ENCODE measurements around the gene TBX3.
"Not testable (repeated sequence)": the region's sequence is repeated elsewhere in the genome, so short reads cannot be mapped to it uniquely, and the experiment has no call there.

TBX3 gene

DNA sequence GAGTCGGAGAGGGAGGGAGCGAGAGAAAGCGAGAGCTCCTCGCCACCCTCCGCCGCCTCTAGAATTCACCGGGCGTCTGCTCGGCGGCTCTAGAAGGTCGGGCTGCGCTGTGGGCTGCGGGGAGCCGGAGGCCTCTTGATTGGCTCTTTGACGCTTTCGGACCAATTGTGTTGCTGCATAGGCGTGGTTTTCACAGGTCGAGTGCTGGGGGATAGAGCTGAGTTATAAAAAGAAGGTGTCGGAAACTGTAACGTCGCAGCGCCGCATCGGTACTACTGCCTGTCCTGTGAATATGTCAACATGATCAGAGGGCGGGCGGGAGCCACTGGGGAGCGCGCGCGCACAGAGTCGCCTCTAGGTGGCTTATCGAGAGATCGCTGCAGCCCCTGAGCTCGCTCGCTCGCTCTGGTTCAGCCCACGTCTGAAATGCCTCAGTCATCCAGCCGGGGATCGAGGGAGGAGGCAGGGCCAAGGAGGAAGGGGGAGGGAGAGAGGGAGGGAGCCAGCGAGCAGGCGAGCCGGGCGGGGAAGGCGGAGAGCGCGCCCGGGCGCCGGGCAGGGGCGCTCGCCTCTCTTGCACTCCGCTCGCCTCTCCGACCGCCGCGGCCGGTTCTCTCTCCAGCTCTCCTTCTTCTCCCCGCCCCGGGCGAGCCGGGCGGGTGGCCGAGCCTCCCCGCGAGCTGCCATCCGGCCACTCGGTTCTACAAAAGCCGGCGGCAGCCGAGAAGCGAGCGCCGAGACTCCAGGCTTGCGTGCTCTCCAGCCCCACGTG is at the start of gene TBX3:
Gene TBX3 (minus strand): TSS at position 78 of the 772 bp plus-strand sequence. CDS start 975 bp downstream, outside the sequence.
- FAIRE-seq = peak; percentile 72

DNA sequence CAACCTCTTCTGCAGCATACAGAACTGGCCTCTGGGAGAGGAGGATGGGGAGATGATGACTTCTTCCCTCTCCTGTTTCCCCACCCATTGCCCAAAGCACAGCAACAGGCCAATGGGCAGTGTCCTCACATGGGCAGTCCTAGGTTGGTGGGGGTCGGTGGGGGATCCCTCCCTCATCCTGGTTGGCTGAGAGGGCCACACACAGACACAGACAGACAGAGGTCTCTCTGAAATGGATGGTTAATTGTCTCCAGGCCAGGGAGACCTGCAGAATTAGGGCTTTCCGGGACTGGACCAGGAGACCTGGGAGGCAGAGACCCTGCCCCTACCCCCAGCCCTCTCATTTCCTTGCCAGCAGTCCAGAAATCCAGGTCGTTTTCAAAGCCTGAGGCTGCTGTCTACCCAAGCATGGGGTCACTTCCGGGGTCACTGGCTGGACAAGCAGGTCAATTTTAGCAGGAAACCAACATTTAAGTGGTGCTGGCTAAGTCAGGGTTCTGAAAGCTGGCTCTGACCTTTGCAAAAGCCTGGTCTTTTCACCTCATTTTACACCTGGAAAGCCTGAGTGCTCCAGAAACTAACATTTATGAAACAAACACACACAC is 48.6 kb upstream of the TBX3 start:
- no peak for FAIRE-seq
- DNase-seq (ENCODE audit: low spot score) = no peak

More for the DNA sequence above, at the start of gene TBX3:
- DNase-seq (ENCODE audit: low spot score) = peak; percentile 95

DNA sequence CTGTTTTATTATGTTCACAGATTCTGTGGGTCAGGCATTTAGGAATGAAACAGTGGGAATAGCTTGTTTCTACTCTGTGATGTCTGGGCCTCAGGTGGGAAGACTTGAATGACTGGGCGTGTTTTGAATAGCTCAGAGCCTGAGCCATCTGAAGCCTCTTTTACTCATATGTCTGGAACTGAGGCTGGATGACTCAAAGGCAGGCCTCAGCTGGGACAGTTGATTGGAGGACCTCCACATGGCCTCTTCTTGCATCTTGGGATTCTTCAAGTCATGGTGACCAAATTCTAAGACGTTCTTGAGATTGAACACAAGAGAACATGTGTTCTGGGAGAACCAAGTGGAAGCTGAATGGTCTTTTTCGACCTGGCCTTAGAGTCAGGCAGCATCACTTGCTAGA is 45.8 kb upstream of the TBX3 start:
- FAIRE-seq (no peak), DNase-seq (ENCODE audit: low spot score) (no peak)

DNA sequence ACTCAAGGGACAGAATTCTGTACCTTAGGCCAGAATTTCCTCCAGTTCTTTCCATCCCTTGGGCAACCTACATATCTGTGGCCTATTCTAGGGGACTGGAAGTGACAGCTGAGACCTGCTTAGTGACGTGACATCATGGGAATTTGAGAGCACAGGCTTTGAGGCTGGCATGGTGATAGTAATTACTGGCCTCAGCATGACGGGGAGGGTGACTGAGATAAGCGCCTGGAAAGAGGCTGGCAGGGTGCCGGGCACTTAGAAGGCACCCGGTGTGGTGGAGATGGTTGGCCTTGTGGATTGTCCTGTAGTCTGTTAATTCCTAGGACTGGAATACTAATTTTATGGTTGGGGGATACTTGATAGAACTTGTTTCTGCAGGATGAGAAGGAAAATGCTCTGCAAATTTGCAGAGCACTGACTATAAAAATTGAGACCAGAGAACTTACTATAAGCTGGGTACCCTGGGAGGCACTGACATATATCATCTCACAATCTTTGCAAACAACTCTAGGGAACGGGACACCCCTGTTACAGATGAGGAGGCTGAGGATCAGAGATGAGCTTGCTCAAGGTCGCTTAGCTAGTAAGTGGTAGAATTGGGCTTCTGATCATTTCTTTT is 42.2 kb upstream of the TBX3 start:
- FAIRE-seq = no peak
- DNase-seq (ENCODE audit: low spot score) = no peak

DNA sequence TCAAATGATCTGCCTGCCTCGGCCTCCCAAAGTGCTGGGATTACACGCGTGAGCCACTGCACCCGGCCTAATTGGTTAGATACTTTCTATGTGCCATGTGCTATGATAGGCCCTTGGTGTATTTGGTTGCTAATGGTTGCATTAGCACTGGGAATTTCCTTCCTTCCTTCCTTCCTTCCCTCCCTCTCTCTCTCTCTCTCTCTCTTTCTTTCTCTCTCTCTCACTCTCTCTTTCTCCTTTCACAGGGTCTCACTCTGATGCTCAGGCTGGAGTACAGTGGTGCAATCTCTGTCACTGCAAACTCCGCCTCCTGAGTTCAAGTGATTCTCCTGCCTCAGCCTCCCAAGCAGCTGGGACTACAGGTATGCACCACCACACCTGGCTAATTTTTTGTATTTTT is 38.2 kb upstream of the TBX3 start:
- FAIRE-seq = not testable (repeated sequence)

DNA sequence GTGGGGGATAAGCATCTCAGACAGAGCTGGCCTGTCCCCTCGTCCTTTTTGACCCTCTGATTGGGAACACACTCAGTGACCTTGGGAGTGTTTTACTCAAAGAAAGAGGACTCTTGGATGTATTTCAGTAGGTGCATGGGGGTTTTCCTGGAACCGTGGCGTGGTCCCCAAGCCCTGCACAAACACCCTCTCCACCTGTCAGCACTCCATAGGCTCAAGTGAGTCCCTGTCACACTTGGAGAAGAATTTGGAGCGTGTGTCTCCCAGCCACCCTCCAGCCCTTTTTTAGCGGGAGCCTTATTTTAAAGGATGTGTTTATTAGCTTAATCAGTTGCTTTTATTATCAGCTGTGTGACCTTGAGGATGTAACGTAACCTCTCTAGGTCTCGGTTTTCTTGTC is 37.3 kb upstream of the TBX3 start:
- no peak for FAIRE-seq
- no peak for DNase-seq (ENCODE audit: low spot score)

More for the DNA sequence above, 38.2 kb upstream of the TBX3 start:
- DNase-seq (ENCODE audit: low spot score) = not testable (repeated sequence)

DNA sequence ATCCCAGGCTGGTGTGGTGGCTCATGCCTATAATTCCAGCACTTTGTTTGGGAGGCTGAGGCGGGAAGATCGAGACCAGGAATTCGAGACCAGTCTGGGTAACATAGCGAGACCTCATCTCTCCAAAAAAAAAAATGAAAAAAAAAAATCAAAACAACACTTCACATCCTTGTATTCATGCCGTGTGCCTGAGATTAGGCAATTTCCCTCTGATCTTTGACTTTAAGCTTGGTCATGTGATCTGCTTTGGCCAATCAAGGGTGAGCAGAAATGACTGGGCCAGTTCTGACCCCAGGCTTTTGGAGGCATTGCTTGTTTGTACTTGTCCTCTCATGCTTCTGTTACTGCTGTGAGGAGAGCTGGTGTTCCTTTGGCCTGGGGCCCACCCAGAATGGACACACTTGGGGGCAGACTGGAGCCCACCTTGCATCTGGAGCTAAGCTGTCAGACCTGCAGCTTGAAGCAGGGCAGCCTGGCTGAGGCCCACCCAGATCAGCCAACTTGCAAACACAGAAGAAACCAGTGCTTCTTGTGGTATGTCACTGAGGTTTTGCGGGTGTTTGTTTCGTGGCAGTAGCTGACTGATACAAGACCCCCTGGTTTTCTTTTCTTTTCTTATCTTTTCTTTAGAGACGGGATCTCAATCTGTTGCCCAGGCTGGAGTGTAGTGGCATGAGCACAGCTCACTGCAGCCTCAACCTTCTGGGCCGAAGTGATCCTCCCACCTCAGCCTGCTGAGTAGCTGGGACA is 29.7 kb upstream of the TBX3 start:
- FAIRE-seq = no peak
- no peak for DNase-seq (ENCODE audit: low spot score)

DNA sequence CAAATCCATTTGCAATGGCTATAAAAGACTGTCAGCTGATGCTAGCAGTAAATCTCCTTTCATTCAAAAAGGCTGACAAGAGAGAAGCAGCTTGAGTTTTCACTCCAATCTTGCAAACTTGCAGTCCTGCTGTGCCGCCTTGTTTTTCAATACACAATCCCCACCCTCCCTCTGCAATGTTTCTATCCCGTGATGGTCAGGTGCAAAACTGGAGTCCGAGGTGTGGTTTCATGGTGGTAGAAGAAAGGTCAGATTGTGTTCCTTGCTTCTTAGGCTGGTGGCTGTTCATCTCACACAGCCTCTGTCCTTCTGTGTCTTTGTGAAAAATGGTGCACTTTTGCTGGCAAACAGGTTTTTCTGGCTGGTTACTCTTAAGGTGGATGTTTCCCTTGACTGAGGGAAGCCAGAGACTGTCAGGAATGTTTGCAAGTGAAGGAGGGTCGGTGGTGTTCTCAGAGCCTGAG is 27.7 kb upstream of the TBX3 start:
- FAIRE-seq = no peak
- no peak for DNase-seq (ENCODE audit: low spot score)

DNA sequence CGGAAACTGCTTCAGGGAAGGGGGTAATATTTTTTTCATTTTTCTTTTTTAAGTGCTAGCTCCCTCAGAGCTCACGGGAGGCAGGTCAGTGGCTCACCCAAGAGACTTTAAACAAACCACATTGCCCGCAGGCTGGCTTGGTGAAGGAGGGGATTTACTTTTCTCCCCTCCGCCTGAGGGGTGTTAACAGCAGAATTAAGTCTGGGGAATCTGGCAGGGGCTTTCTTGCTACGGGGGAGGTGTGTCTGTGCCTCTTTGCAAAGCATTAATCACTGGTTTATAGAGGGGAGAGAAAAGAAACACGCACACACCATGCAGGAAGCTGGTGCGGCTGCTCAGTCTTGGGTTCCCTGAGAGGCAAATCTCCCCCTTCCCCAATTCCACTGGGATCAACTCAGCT is 26.2 kb upstream of the TBX3 start:
- DNase-seq (ENCODE audit: low spot score) = no peak
- FAIRE-seq = no peak

DNA sequence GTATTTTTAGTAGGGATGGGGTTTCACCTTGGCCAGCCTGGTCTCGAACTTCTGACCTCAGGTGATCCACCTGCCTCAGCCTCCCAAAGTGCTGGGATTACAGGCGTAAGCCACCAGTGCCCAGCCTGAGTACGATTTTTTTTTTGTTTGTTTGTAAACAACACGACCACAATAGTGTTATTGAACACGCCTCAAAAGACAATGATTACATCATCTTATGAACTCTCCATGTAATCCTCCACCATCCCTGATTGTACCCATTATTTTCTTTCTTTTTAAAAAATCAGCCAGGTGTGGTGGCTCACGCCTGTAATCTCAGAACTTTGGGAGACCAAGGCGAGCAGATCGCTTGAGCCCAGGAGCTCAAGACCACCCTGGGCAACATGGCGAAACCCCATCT is 25.1 kb upstream of the TBX3 start:
- DNase-seq (ENCODE audit: low spot score) = no peak
- no peak for FAIRE-seq

DNA sequence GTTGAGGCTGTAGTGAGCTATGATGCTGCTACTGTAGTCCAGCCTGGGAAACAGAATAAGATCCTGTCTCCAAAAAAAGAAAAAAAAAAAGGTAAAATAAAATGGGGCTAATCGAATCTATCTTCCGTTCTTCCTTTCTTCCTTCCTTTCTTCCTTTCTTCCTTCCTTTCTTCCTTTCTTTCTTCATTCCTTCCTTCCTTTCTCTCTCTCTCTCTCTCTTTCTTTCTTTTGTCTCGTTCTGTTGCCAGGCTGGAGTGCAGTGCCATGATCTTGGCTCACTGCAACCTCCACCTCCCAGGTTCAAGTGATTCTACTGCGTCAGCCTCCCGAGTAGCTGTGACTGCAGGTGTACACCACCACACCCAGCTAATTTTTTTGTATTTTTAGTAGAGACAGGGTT is 24.6 kb upstream of the TBX3 start:
- FAIRE-seq; DNase-seq (ENCODE audit: low spot score): not testable (repeated sequence)

DNA sequence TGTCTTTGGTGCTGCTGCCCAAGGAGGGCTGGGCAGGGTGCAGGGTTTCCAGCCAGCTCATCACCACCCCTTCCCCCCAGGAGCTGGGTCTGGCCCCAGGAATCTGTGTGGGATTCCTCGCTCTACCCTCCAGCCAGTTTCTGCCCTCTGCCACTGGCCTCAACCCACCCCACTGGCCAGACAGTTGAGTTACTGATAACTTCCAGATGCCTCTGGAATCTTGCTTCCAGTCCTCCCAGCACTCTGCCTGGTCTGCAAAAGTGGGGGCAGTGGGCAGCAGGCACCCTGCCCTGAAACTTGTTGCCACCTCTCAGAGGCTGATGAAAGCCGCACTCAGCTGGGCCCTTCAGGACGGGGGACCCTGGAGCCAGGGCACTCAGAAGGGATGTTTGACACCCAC is 20.1 kb upstream of the TBX3 start:
- DNase-seq (ENCODE audit: low spot score) (no peak), FAIRE-seq (no peak)

DNA sequence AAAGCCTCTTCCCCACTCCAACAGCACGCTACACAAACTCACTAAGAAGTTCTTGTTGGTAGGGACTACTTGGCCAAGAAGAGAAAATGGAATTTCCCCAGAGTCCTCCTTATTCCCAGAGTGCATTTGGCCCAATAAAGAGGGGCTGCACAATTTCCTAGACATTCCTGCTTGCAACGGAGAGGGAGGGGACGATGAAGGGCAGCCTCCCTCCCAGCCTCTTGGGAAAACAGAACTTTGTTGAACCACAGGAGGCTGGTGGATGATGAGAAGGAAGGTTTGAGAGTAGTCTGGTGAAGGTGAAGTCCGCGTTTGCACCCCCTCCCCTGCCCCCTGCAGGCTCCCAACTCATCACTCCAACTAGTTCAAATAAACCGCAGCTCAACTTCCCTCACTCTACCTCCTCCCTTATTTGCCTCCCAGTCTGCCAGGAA is 19.1 kb upstream of the TBX3 start:
- DNase-seq (ENCODE audit: low spot score) (no peak), FAIRE-seq (no peak)

DNA sequence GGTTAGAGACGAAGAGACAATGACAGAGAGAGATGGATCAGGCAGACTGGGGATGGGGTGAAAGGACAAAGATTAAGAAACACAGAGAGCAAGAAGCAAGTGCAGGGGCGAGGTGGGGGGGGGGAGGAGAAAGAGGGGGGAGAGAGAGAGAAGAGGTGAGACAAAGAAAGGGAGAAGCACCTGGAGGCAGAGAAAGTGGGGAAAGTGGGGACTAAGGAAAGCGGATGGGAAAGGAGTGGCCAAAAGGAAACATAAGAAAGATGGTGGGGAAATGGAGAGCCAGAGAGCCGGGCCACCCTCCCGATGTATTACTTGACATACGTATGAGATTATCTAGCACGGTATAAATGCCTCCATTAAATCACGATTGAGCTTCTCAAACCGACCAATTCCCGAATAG is 18.5 kb upstream of the TBX3 start:
- FAIRE-seq (no peak), DNase-seq (ENCODE audit: low spot score) (no peak)

DNA sequence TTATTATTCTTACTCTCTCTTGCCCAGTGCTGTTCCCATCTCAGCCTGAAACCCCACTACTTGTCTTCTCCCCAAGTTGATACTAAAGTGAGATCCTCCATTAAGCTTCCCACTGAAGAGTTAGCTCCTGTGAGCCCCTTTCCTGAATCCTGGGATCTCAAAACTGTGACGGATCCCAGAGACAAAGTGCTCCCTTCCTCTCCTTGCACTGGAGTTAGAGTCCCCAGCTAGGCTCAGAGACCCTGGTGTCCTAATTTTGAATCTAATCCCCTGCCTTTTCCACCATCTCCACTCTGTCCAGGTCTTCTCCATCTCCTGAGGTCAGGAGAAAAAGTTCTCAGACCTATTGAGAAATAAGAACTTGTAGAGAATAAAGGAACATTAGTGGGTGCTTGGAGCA is 17.6 kb upstream of the TBX3 start:
- DNase-seq (ENCODE audit: low spot score) (no peak), FAIRE-seq (no peak)

DNA sequence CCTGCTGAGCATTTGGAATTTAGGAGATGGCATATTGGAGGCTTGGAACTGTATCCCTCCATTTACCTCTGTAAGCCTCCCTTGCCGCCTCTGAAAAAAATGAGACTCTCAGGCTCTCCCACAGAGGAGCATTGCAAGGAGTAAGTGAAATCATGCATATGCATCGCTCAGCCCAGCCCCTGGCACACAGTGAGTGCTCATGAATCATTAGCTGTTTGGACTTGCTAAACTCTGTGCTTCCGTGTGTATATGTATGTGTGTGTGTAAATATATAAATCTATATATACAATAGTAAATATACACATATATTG is 17.1 kb upstream of the TBX3 start:
- FAIRE-seq = no peak
- no peak for DNase-seq (ENCODE audit: low spot score)

DNA sequence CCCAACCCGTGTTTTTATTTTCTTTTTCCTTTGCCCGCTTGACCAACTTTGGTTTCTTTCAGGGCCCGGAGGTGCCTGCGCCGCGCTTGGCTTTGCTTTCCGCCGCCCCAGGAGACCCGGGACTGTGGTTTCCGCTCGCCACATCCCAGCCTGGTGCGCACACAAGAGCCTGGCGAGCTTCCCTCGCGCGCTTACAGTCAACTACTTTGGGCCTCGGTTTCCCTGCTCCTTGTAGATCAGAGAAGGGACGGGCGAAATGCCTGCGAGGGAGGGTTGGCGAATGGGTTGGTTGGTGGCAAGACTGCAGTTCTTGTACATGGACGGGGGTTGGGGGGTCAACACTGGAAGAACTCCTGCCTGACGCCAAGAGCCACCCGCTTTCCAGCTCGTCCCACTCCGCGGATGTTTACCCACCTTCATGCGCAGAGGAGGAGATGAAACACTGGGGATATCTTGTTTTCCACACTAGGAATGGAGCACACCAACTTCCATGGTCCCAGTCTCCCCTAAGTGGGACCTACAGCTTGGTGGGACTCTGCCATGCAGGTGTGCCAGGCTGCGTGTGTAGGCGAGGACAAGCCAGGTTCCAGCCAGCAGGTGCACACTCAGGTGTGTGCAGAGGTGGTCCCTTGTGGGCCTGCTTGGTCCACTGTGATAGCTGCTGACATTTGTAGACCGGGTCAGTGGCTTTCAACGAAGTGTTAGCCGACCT is 16.6 kb upstream of the TBX3 start:
- no peak for FAIRE-seq
- no peak for DNase-seq (ENCODE audit: low spot score)

DNA sequence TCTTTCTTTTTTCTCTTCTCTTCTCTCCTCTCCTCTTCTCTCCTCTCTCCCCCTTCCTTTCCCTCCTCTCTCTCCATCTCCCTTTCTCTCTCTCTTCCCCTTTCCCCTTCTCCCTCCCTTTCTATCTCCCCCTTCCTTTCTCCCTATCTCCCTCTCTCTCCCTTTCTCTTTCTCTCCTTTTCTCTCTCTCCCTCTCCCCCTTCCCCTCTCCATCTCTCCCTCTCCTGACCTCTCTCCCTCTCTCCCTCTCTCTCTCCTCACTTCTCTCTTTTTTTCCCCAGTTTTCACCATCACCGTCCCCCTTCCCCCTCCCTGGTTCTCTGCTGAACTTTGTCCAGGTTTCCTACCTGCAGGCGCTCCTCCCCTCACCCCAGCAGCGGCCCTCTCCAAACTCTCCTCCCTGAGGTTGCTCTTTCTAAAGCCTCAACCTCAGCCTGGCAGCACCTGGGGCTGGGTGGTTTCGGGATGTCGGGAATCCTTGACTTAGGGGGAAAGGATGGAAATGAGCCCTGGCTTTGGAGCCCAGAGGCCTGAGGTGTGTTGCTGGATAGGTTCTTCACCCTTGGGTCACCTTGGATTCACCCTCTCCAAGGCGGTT is 14.7 kb upstream of the TBX3 start:
- DNase-seq (ENCODE audit: low spot score) (no peak), FAIRE-seq (no peak)

DNA sequence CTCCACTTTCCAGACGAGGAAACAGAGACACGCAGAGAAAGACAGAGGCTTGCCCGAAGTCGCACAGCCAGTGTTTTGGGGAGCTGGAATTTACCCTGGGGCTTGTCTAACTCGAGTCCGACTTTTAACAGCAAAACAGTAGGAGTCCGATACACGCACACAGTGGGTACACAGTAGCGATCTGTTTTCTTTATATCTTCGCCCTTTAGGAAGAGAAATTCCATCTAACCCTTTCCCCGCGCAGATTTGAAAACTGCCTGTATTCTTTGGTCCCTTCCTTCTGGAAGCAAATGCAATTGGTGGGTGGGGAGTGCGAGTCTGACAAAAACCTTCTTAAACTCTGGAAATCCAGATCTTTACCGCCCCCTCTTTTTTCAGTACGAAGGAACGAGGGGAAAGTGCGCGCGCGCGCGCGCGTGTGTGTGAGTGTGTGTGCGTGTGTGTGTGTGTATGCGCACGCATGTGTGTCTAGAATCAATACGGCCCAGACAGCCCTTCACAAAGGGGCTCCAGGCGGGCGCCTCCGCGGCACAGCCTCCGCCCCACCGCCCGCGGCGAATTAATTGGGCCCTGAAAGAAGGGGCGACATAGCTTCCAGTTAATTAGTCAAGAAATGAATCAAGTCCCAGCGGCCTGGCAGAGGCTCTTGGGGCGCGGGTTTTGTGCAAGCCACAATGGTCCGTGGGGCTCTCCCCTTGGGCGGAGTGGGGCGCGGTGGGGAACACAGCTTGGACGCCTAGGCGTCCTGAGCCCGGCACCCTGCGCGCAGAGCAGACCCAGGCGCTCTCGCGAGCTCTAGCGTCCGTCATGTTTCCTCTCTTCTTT is 14.0 kb upstream of the TBX3 start:
- no peak for FAIRE-seq
- no peak for DNase-seq (ENCODE audit: low spot score)

DNA sequence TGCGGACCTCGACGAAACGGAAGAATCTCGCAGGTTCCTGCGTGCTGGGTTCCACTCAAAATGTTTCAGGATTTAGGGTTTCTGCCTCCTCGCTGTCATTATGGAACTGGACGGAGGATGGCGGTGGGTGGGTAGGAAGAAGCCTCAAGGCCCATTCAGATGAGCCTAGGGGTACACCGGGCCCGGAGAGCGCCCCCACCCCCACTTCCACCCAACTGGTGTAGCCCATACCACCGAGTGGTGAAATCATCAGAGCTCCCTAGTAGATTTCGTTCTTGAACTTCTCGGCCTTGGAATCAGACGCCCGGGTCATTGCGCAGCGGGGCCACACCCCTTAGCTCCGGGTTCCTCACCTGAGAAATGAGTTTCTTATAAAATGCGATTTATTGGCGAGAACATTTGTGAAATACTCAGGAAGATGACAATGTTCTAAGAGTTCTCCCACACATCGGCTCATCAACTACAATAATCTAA is 13.3 kb upstream of the TBX3 start:
- FAIRE-seq (no peak), DNase-seq (ENCODE audit: low spot score) (no peak)

All from RCC 7860 (cell line).